GM18907 (cell line): ENCODE data around the gene YOD1.

Experiments
- ATAC-seq: cut with Tn5 transposase; IDR thresholded peaks from one replicate; pipeline ENCODE4 v1.9.1; 2021; ENCODE audit warnings: mild to moderate bottlenecking, moderate library complexity; ENCODE audit not compliant: unreplicated experiment

Gene YOD1

GRCh38 chr1:207028884-207029650, 21.9 kb downstream of the YOD1 start:
- ATAC-seq, result no peak

DNA sequence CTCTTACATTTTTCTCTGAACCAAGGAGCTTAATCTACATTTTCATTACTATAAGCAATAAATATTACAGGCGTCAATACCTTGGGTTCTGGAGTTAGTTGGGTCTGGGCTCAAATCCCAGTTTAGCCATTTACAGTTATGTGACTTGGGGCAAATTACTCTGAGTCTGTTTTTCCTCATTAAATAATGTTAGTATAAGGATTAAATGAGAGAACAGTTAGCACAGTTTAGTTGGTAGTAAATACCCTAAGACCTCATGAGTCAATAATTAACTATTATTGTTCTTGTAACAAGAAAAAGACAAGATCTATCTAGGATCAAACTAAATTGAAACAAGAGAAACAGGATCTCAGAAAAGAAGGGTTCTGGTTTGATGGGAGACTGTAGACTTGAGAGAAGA, 23.1 kb downstream of the YOD1 start:
- no peak for ATAC-seq

DNA sequence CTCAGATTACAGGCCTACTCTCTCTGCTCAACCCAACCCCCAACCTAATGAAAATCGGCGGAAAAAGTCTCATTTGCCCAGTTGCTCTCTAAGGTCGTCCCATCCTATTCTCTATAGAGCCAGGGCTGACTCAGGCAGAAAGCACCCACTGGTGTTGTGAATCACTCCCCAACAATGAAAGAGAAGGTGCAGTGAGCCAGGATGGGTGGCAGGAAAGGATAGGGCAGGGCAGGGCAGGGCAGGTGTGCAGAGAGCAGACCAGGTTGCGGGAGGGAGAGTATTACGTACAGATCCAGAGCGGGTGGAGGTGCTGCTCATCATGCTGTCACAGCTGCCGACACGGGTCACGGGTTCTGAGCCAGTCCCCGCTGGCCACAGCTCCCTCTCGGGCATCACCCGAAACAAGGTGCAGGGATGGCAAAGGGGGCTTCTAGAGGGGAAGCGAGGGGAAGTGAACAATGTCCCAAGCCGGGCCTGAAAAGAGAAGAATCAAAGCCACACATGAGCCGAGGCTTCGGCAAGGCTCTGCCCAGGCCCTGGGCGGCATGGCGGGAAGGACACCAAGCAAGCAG, 23.7 kb downstream of the YOD1 start:
- no peak for ATAC-seq

GRCh38 chr1:207026104-207026534, 24.9 kb downstream of the YOD1 start:
- no peak for ATAC-seq

GRCh38 chr1:207025146-207025880, 25.7 kb downstream of the YOD1 start:
- ATAC-seq, result no peak

- no peak for ATAC-seq
These were observed 26.5 kb downstream of the YOD1 start for GRCh38 chr1:207024202-207025145.

- ATAC-seq, result no peak
These were observed 27.9 kb downstream of the YOD1 start for GRCh38 chr1:207022996-207023679.

- no peak for ATAC-seq
These were observed 29.0 kb downstream of the YOD1 start for GRCh38 chr1:207021876-207022596.

GRCh38 chr1:207021139-207021861, 29.7 kb downstream of the YOD1 start:
- ATAC-seq, result no peak

- no peak for ATAC-seq
These were observed 30.3 kb downstream of the YOD1 start for GRCh38 chr1:207020709-207021107.

GRCh38 chr1:207020065-207020708, 30.8 kb downstream of the YOD1 start:
- no peak for ATAC-seq

DNA sequence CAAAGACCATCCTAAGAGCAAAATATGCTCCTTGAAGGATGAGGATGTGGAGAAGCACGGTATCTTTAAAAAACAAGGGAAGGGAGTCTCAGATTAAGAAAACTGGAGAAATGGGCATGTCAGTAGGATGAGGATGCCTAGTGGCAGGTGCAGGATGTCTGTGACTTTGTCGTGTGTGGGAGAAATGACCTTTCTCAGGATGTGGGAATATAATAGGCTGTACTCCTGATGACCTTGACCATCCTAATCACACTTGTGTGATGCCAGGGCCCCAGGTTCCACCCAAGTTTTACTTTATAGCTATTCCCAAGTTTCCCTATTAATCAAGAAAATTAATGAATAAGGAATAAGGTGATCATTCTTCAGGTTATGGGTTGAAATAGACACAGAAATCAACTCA, 31.3 kb downstream of the YOD1 start:
- no peak for ATAC-seq

DNA sequence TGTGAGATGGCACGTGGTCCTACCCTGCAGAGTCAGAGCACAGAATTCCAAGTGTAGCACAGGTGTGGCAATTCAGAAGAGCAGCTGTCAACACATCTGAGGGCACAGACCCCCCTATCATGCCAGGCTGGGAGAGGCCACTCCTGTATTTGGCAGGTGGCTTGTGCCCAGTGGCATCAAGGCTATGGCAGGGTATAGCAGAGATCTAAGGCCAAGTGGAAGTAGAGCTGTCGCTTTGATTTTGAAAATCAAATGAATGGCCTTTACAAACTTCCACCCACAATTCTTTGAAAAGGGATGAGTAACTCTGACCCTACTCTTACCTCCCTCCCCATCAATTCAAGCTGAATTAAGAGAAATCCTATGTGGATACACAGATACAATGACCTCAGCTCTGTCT, 31.8 kb downstream of the YOD1 start:
- ATAC-seq, result no peak

DNA sequence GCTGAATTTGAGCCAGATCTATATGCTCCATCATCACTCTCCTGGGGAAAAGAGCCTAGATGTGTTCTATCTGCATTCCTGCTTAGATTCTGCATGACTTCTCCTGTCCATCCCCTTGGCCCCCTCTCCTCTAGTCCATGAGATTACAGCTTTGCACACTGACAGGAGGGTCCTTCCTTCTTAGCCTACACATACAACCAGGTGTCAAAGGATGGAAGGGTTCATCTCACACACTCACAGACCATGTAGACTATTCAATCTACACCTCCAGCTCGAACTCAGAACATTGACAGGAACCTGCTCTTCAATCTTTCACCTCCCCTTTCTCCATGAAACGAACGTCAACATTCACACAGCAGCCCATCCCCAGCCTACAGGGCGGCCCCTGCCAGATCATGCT, 32.3 kb downstream of the YOD1 start:
- ATAC-seq, result no peak

DNA sequence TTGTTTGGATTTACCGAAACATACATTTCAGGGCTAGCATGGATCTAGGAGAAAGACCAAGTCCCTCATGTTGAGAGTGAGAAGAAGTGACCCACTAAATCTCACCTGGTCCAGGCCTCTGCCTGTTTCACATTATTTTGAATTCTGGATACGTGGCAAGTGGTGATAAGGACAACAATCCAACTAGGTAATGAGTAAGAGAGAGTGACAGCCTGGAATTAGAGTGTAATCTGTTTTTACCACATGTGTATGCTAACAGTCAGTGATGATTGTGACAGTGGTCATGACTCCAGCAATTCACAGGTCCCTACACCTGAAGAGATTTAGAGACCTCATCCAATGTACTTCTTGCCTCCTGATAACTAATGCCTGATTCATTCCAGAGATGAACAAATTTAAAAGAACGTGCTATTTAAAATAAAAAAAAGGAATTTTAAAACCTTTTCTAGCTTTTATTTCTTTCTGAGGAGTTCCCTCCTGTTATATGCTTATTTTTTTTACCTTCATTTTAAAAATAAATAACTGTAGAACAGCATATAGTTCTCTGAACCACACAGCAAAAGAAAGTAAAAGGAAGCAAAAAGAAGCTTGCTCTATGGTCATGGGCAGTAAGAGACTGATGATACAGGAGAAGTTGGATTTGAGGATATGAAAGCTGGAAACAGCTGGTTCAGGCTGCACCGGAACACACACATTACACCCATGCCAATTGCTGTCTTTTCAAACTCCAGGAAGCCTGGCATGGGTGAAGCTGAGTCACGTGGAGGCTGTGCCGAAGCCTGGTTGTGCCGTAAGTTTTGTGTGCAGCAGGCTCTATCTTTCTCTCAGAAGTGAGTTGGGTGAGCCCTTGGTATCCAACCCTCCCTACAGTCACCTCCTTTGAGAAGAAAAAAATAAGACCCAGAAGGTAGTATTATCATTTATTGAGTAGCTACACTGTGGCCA, 33.1 kb downstream of the YOD1 start:
- ATAC-seq, result no peak

- ATAC-seq, result no peak
These were observed 35.2 kb downstream of the YOD1 start for GRCh38 chr1:207015791-207016190.

- ATAC-seq, result no peak
These were observed 36.3 kb downstream of the YOD1 start for GRCh38 chr1:207014728-207015127.
